NB4 (cell line): ENCODE data around the gene ABHD4.

ENCODE experiments used
- CTCF ChIP-seq: IDR thresholded peaks from one replicate; pipeline ENCODE4 v1.5.1; 2012; ENCODE audit warnings: low read depth, low read length
- MAX ChIP-seq: IDR thresholded peaks from 2 replicates; pipeline ENCODE4 v1.6.1; 2011; ENCODE audit warnings: low read depth, low read length
- POLR2A ChIP-seq: IDR thresholded peaks from 2 replicates; pipeline ENCODE4 v1.6.1; 2011; ENCODE audit warnings: mild to moderate bottlenecking; ENCODE audit not compliant: insufficient read length; ENCODE audit errors: extremely low read depth

GRCh38 chr14:22556021-22556989 is 41.8 kb upstream of the ABHD4 start:
- TF ChIP-seq CTCF (no peak), POLR2A (peak; percentile 1), MAX (peak; percentile 98)
